GM23338 (cell line): ENCODE data around the gene CLEC7A. TPM values are rescaled to one million over a fixed set of nuclear protein-coding genes. Genes with fewer than 3 reads are reported as not detected.

Experiments used
- ATAC-seq: fragments of 200-7000 bp; cut with Tn5 transposase; 3 replicates; pipeline ENCODE4 v1.9.1; 2020
- DNase-seq: peaks from one replicate; pipeline ENCODE4 v3.0.0-alpha.2; 2015; ENCODE audit warnings: low spot score
- H2AFZ ChIP-seq: fragments of 200-600 bp; sonication (generic); 2 replicates; pipeline ENCODE4 v1.8.0; 2016; ENCODE audit warnings: antibody characterized with exemption, mild to moderate bottlenecking, moderate library complexity
- H3F3A ChIP-seq: fragments of 200-600 bp; sonication (generic); replicated peaks from 2 replicates; pipeline ENCODE4 v1.8.0; 2017; ENCODE audit warnings: antibody characterized with exemption, mixed run types, low read depth
- H3K27ac ChIP-seq: fragments of 200-600 bp; sonication (generic); 2 replicates; pipeline ENCODE4 v1.6.1; 2016; ENCODE audit warnings: low read depth
- H3K27me3 ChIP-seq: fragments of 200-600 bp; sonication (generic); 2 replicates; pipeline ENCODE4 v1.8.0; 2016; ENCODE audit warnings: mild to moderate bottlenecking, mixed run types, moderate library complexity; ENCODE audit not compliant: insufficient read depth
- H3K36me3 ChIP-seq: fragments of 200-600 bp; sonication (generic); 2 replicates; pipeline ENCODE4 v1.8.0; 2016; ENCODE audit warnings: mild to moderate bottlenecking; ENCODE audit not compliant: insufficient read depth
- H3K4me1 ChIP-seq: fragments of 200-600 bp; sonication (generic); 2 replicates; pipeline ENCODE4 v1.8.0; 2016; ENCODE audit warnings: mild to moderate bottlenecking, moderate library complexity; ENCODE audit not compliant: insufficient read depth
- H3K4me2 ChIP-seq: fragments of 200-600 bp; sonication (generic); 2 replicates; pipeline ENCODE4 v1.7.1; 2017; ENCODE audit warnings: mixed run types
- H3K4me3 ChIP-seq: fragments of 200-600 bp; sonication (generic); 2 replicates; pipeline ENCODE4 v1.6.1; 2016; ENCODE audit warnings: mixed run types
- H3K79me2 ChIP-seq: fragments of 200-600 bp; sonication (generic); replicated peaks from 2 replicates; pipeline ENCODE4 v1.8.0; 2017; ENCODE audit warnings: mild to moderate bottlenecking; ENCODE audit not compliant: insufficient read depth
- H3K9me2 ChIP-seq: fragments of 200-600 bp; sonication (generic); 2 replicates; pipeline ENCODE4 v1.8.0; 2017; ENCODE audit not compliant: insufficient read depth
- H4K20me1 ChIP-seq: fragments of 200-600 bp; sonication (generic); replicated peaks from 2 replicates; pipeline ENCODE4 v1.8.0; 2017; ENCODE audit warnings: mild to moderate bottlenecking; ENCODE audit not compliant: insufficient read depth
- H3K27ac Mint-ChIP-seq: 2 replicates; pipeline ENCODE4 v1.8.0; 2020; ENCODE audit warnings: inconsistent platforms, mild to moderate bottlenecking, moderate library complexity, mixed read lengths
- H3K27me3 Mint-ChIP-seq: 3 replicates; pipeline ENCODE4 v1.8.0; 2022; ENCODE audit warnings: low read depth, mild to moderate bottlenecking, moderate library complexity, mixed read lengths, inconsistent platforms; ENCODE audit not compliant: insufficient read depth, poor library complexity
- H3K36me3 Mint-ChIP-seq: 3 replicates; pipeline ENCODE4 v1.8.0; 2021; ENCODE audit warnings: low read depth, mild to moderate bottlenecking, inconsistent platforms, moderate library complexity, mixed read lengths
- H3K4me1 Mint-ChIP-seq: 3 replicates; pipeline ENCODE4 v1.8.0; 2020; ENCODE audit warnings: mild to moderate bottlenecking, inconsistent platforms, mixed read lengths
- H3K4me3 Mint-ChIP-seq: 3 replicates; pipeline ENCODE4 v1.8.0; 2021; ENCODE audit warnings: moderate library complexity, mild to moderate bottlenecking, inconsistent platforms, mixed read lengths
- H3K9me3 Mint-ChIP-seq: 3 replicates; pipeline ENCODE4 v1.8.0; 2020; ENCODE audit warnings: moderate library complexity, mild to moderate bottlenecking, inconsistent platforms, mixed read lengths
- CREB1 ChIP-seq: fragments of 250-450 bp; sonication (Bioruptor Pico); IDR thresholded peaks from 2 replicates; pipeline ENCODE4 v1.5.0; 2020; ENCODE audit warnings: low read depth, mild to moderate bottlenecking, moderate library complexity
- EZH2phosphoT487 ChIP-seq: fragments of 200-600 bp; sonication (generic); IDR thresholded peaks from one replicate; pipeline ENCODE4 v1.8.1; 2018; ENCODE audit warnings: antibody characterized with exemption; ENCODE audit not compliant: unreplicated experiment
- JUNB ChIP-seq: IDR thresholded peaks from one replicate; pipeline ENCODE4 v1.6.1; 2016; ENCODE audit warnings: antibody characterized with exemption; ENCODE audit not compliant: unreplicated experiment
- REST ChIP-seq: IDR thresholded peaks from one replicate; pipeline ENCODE4 v1.6.1; 2018; ENCODE audit warnings: antibody characterized with exemption; ENCODE audit not compliant: unreplicated experiment
- ZNF114 ChIP-seq: fragments of 250-450 bp; sonication (Bioruptor Pico); IDR thresholded peaks from 2 replicates; pipeline ENCODE4 v1.5.0; 2020; ENCODE audit warnings: mild to moderate bottlenecking, moderate library complexity
- polyA plus RNA-seq: library from polyadenylated mRNA; unstranded; fragments of >200 nt; fragmentation: Nextera tagmentation; extraction: Ambion mirVana; gene quantifications from 2 replicates; pipeline ENCODE4 v1.2.1, GENCODE V29; 2016
- total RNA-seq: library from RNA; depleted of rRNA; stranded (reverse); fragments of >200 nt; shearing (Covaris generic); gene quantifications from 2 replicates; pipeline ENCODE4 v1.2.3, GENCODE V29; 2014
- TF ChIP-seq, protein P1 (sequence below): fragments of 250-450 bp; sonication (Bioruptor Pico); IDR thresholded peaks from 2 replicates; pipeline ENCODE4 v1.5.0; 2020; ENCODE audit warnings: mild to moderate bottlenecking, moderate library complexity
- TF ChIP-seq, protein P2 (sequence below): IDR thresholded peaks from 2 replicates; pipeline ENCODE4 v1.6.1; 2016; ENCODE audit warnings: antibody characterized with exemption

CLEC7A gene
- total and polyA plus RNA-seq, 2 experiments from 2014 or later = 0.39 TPM; not detected in 1

GRCh38 chr12:10072131-10072530 lies 57.9 kb downstream of the CLEC7A start (continued):
- TF ChIP-seq, protein P1, sequence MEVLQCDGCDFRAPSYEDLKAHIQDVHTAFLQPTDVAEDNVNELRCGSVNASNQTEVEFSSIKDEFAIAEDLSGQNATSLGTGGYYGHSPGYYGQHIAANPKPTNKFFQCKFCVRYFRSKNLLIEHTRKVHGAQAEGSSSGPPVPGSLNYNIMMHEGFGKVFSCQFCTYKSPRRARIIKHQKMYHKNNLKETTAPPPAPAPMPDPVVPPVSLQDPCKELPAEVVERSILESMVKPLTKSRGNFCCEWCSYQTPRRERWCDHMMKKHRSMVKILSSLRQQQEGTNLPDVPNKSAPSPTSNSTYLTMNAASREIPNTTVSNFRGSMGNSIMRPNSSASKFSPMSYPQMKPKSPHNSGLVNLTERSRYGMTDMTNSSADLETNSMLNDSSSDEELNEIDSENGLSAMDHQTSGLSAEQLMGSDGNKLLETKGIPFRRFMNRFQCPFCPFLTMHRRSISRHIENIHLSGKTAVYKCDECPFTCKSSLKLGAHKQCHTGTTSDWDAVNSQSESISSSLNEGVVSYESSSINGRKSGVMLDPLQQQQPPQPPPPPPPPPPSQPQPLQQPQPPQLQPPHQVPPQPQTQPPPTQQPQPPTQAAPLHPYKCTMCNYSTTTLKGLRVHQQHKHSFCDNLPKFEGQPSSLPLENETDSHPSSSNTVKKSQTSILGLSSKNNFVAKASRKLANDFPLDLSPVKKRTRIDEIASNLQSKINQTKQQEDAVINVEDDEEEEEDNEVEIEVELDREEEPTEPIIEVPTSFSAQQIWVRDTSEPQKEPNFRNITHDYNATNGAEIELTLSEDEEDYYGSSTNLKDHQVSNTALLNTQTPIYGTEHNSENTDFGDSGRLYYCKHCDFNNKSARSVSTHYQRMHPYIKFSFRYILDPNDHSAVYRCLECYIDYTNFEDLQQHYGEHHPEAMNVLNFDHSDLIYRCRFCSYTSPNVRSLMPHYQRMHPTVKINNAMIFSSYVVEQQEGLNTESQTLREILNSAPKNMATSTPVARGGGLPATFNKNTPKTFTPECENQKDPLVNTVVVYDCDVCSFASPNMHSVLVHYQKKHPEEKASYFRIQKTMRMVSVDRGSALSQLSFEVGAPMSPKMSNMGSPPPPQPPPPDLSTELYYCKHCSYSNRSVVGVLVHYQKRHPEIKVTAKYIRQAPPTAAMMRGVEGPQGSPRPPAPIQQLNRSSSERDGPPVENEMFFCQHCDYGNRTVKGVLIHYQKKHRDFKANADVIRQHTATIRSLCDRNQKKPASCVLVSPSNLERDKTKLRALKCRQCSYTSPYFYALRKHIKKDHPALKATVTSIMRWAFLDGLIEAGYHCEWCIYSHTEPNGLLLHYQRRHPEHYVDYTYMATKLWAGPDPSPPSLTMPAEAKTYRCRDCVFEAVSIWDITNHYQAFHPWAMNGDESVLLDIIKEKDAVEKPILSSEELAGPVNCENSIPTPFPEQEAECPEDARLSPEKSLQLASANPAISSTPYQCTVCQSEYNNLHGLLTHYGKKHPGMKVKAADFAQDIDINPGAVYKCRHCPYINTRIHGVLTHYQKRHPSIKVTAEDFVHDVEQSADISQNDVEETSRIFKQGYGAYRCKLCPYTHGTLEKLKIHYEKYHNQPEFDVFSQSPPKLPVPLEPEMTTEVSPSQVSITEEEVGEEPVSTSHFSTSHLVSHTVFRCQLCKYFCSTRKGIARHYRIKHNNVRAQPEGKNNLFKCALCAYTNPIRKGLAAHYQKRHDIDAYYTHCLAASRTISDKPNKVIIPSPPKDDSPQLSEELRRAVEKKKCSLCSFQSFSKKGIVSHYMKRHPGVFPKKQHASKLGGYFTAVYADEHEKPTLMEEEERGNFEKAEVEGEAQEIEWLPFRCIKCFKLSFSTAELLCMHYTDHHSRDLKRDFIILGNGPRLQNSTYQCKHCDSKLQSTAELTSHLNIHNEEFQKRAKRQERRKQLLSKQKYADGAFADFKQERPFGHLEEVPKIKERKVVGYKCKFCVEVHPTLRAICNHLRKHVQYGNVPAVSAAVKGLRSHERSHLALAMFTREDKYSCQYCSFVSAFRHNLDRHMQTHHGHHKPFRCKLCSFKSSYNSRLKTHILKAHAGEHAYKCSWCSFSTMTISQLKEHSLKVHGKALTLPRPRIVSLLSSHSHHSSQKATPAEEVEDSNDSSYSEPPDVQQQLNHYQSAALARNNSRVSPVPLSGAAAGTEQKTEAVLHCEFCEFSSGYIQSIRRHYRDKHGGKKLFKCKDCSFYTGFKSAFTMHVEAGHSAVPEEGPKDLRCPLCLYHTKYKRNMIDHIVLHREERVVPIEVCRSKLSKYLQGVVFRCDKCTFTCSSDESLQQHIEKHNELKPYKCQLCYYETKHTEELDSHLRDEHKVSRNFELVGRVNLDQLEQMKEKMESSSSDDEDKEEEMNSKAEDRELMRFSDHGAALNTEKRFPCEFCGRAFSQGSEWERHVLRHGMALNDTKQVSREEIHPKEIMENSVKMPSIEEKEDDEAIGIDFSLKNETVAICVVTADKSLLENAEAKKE = no peak
- TF ChIP-seq EZH2phosphoT487 (no peak), REST (no peak), CREB1 (CRISPR knock-in tag) (no peak)

DNA sequence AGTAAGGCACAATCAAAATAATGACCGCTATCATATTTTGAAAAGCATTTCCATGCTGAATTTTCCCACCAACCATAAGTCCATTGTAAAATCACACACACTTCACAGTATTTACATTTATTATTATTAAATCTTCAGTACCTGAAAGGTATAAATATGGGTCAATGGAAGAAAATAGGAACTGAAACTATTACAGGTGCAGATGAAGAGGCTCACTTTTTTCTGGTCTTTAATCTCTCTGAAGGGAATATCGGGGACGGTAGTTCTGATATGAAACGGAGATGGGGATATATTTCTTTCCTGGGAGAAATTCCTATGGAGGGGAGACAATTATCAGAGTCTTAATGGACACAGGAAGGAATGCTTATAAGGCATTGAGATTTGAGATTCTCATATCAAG lies 59.6 kb downstream of the CLEC7A start:
- no peaks in the 10 kb centered on the region for H3K36me3 Mint-ChIP-seq
- no peak for ATAC-seq
- peaks cover 8% of the 10 kb centered on the region for H3K4me1 Mint-ChIP-seq
- TF ChIP-seq CREB1 (CRISPR knock-in tag) (no peak), REST (no peak), ZNF114 (CRISPR knock-in tag) (no peak), JUNB (no peak), EZH2phosphoT487 (no peak)
- TF ChIP-seq, protein P2, sequence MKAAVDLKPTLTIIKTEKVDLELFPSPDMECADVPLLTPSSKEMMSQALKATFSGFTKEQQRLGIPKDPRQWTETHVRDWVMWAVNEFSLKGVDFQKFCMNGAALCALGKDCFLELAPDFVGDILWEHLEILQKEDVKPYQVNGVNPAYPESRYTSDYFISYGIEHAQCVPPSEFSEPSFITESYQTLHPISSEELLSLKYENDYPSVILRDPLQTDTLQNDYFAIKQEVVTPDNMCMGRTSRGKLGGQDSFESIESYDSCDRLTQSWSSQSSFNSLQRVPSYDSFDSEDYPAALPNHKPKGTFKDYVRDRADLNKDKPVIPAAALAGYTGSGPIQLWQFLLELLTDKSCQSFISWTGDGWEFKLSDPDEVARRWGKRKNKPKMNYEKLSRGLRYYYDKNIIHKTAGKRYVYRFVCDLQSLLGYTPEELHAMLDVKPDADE = no peak

More for the DNA sequence above, 59.6 kb downstream of the CLEC7A start:
- Histone ChIP-seq H3F3A (no peaks in the 10 kb centered on the region), H3K4me2 (no peak overlapping the region), H3K36me3 (no peaks in the 10 kb centered on the region), H3K9me2 (no peaks in the 10 kb centered on the region), H4K20me1 (no peaks in the 10 kb centered on the region), H3K4me3 (no peak overlapping the region), H3K79me2 (no peaks in the 10 kb centered on the region), H3K4me1 (0 out of 2 replicates have a peak, but pooled peaks cover 8% of the 10 kb centered on the region), H3K27ac (no peak overlapping the region), H2AFZ (no peak overlapping the region), H3K27me3 (no peaks in the 10 kb centered on the region)
- DNase-seq = no peak
- no peak overlapping the region for H3K27ac Mint-ChIP-seq
- peaks cover 2% of the 10 kb centered on the region for H3K27me3 Mint-ChIP-seq
- no peaks in the 10 kb centered on the region for H3K9me3 Mint-ChIP-seq
- H3K4me3 Mint-ChIP-seq = no peak overlapping the region
